Measurements from ENCODE around the gene GLYR1.
A peak's percentile ranks its signal among the peaks of the same experiment; 100 is the strongest.

Gene GLYR1

DNA sequence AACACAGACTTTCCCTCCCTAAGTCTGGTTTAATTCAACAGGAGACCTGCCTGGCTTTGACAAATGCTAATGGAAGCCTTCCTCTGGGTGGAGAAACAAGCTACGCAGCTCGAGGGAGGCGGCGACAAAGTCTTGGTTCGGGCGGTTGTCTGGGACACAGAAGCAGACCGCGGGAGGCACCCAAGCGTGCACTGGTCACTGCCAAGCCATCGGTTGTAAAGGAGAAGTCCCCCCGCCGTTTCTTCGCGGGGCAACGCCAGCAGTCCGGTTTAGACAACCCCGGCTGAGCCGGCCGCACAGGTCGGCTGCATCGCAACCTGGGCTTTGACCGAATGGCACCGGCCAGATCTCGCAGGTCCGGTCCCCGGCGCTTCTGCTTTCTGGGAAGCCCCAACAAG, 586 bp downstream of the GLYR1 start:
- peak; percentile 33 for DNase-seq

GRCh38 chr16:4840984-4841383, 6.1 kb downstream of the GLYR1 start:
- DNase-seq, result no peak

GRCh38 chr16:4839942-4840341, 7.1 kb downstream of the GLYR1 start:
- DNase-seq, result no peak

- DNase-seq, result no peak
Measured at GRCh38 chr16:4837733-4838501, 9.2 kb downstream of the GLYR1 start.

DNA sequence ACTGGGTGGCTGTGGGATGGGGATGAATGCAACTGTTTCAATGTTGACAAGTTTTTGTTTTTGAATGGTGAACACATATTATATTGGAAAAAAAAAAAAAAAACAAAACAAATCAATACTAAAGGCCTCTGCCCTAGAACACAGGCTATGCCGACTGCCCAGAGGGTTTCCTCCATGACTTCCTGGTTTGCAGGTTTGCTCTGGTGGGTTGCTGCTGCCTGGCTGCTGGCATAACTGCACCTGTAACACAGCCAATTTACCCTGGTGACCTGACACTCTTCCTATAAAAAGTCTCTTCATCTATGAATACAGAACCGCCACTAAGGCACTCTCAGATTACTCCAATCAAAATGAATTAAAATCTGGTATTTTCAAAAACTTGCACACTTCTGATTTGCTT, 10.4 kb downstream of the GLYR1 start:
- no peak for DNase-seq

DNA sequence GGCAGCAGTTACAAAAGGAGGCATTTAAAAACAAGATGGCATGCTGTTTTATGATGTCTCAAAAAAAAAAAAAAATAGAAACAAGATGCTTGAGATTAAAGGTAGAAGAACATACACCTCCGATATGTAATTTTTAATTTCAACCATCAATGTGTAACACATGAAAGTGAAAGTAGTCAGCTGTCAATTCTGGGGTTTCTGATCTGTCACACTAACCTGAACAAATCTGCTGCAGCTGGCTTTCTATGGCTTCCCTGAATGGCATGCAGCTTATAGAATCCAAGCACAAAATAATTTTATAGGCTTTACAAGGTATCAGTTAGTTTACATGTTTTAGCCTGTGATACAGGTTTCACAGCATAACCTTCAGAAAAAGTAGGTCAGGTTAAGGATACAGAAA, 13.5 kb downstream of the GLYR1 start:
- peak; percentile 10 for DNase-seq

DNA sequence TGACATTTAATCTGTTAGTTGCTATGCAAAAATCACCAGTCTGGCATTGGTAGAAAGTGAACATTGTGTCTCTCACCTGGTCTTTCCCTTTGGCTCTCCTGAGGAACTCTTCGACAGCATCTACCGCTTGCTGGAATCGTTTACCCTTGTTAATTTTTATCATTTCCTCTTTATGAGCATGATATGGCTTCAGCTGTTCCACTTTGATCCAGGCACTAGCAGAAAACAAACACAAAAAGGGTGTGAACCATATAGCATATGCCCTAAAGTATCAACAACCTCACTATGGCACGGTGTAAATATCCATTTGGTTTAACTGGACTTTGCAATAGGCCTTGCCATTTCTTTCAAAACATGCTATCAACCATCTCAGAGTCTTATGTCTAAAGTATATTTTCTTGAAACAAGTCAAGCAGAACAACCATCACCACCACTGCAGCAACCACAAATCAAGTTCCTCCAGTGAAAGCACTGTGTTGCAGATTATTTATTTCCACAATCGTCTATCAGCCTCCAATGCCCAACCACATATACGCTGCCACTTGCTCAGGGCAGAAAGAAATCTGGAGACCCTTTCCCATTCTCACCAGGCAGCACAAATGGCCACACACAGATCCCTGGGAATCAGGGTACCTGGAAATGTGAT, 14.3 kb downstream of the GLYR1 start:
- no peak for DNase-seq

DNA sequence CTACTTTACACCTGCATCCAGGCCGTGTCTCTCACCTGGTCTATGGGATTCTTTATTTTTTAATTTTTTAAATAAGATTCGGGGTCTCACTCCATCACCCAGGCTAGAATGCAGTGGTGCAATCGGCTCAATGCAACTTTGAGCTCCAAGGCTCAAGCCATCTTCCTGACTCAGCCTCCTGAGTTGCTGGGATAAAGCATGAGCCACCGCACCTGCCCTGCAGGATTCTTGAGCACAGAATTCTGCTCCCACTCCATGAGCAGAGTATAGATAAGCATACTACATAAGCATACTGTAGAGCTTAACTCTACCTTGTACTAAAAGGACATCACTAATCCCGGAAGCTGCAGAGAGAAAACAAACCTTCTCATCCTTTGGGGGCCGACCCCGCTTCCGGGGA, 15.5 kb downstream of the GLYR1 start:
- DNase-seq, result no peak

DNA sequence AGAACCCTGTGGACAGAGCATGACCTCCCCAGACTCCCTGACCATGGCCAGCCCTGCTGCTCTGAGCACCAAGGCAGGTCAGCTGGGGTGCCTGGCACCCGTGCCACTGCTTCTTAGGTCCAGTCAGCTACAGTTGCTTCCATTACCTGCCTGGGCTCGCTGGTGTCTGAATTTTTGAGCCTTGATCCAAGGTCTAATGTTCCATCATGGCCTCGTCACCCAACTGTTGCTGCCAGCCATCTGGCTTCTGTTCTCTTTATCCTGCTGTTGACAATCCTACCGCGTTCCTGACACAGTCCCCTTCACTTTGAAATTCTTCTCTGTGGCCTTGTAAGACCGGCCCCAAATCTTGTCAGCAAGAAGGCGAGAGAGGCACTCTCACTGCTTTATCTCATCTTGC, 16.7 kb downstream of the GLYR1 start:
- no peak for DNase-seq

DNA sequence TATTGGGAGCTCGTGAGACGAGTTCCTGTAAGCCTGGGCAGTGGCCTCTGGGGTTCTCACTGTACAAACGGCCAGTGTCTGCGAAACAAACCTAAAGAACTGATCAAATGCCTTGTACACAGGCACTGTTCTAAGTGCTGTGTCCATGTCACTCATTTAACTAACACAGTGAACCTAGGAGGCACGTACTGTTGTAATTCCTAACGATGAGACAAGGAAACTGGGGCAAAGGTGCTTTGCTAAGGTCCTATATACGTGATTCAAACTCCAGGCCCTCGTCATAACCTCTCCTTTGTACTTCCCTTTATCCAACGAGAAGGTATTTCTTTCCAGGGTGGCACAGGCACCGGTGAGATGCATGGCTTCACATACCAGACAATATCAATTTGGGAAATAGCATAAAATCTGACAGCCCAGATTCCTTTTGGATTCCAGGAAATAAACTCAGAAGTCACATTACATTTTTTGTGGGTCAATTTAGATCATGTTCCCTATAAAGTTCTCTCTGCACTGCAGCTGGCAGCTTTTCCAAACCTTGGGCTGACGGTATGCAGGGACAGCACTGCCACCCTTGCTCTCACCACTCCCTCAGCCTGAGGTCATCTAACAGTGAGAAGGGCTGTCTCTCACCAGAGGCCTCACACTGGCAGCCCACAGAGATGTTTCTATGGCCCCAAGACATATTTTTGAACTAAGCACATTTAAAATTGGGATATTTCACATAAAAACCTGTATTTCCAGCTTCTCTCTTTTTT, 18.3 kb downstream of the GLYR1 start:
- DNase-seq, result no peak

DNA sequence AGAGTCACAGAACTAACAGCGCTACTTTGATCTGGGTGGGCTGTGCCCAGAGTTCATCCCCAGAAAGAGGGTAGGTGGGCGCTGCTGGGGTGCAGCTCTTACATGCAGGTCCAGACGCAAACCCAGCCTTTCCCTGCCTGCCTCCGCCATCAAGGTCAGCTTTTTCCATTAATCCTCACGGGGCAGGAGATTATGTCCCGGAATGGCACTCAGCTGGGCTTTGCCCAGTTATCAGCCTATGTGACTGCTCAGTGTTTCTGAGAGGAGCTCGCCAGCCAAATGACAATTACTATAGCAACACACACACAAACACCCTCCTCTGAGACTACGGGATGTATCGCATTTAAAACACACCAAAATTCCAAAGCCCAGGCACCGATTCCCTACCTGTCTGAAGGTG, 20.1 kb downstream of the GLYR1 start:
- no peak for DNase-seq

GRCh38 chr16:4826526-4826925, 20.6 kb downstream of the GLYR1 start:
- DNase-seq, result no peak

DNA sequence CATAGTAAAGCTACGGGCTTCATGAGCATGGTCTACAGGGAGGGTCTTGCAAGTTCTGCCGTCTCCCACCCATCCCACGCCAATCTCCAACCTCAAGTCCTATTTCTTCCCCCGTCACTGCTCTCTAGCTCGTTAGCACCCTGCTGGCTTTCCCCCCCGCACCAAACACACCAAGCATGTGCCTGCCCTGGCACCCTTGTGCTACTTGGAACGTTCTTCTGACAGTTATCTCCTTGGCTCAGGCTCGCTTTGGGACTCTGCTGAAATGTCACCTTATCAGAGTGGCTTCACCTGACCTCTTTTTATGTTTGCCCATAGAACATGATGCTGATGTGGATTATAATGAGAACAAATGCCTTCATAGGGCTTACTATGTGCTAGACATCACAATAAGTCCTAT, 21.9 kb downstream of the GLYR1 start:
- DNase-seq, result no peak

DNA sequence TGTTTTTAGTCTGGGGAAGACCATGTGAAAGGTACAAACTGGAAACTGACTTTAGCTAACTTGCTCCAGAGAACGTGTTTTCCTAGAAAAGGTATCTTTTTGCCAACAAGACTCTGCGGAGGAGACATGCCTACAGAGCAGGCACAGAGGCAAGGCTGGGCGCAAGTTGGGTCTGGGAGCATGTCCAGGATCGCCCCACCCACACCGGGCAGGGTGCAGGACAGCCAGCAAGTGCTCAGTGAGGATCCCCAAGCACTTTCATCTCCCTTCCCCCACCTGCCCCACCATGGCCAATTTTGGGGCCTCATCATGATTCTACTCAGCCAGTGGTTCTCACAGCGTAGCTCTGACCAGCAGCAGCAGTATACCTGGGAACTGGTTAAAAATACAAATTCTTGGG, 26.4 kb downstream of the GLYR1 start:
- no peak for DNase-seq

DNA sequence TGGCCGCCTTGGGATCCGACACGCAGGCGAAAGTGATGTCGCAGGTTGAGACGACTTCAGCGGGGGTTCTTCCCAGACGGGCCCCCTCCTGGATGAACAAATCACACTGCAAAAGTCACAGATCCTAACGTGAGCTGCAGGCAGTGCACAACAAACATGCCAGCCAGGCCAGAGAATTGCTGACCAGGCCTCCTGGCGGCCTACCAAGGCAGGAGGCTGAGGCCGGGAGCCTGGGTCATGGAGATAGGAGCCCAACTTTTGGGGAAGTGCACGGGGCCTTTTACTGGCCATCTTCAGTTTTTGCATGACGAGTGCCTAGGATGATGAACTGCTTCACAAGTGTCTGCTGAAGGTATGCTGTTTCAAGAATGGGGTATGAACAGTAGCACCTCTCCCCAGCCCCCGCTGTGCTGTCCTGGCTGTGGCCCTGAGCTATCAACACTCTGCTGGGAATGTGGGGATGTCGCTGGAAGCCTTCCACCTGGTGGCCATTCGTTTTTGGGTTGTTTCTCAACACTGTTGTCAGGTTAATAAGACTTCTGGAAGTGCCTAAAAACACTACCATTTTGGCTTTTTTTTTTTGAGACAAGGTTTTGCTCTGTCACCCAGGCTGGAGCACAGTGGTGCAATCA, 32.4 kb downstream of the GLYR1 start:
- DNase-seq, result no peak

- DNase-seq, result no peak
Measured at GRCh38 chr16:4814046-4814445, 33.0 kb downstream of the GLYR1 start.

DNA sequence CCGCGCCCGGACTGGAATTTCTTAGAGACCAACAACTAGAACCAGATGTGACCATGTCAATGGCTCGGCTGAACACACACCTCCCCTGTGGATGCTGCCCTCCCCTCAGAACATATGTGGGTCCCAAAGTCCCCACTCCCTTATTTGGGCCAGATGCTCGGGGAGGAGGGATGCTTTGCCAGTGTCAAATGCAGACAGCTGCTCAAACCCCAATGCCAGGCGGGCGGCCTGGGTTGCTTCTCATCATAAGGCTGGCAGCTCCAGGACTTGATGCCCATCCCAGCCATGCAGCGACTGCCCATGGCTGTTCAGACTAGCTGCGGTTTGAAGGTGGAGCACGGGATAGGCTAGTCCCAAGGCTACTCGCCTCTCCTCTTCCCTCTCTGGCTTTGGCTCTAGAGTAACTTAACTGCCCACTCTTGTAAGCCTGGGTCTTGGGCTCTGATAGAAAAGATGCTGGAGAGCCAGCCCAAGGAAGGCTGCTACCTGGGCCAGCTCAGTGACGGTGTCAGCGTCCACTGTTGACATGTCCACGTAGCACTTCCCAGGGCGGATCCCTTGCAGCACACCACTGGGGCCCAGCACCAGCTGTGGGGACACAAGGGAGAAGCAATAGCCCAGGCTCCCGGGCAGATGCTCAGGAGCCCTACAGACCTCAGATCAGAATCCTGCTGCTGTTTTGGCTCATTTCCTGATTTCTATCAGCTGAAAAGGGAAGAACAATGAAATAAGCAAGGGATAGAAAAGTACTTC, 33.7 kb downstream of the GLYR1 start:
- DNase-seq, result no peak

- no peak for DNase-seq
Measured at GRCh38 chr16:4811773-4812172, 35.3 kb downstream of the GLYR1 start.

GRCh38 chr16:4811242-4811641, 35.8 kb downstream of the GLYR1 start:
- DNase-seq, result no peak

- DNase-seq, result no peak
Measured at GRCh38 chr16:4806280-4806679, 40.8 kb downstream of the GLYR1 start.

DNA sequence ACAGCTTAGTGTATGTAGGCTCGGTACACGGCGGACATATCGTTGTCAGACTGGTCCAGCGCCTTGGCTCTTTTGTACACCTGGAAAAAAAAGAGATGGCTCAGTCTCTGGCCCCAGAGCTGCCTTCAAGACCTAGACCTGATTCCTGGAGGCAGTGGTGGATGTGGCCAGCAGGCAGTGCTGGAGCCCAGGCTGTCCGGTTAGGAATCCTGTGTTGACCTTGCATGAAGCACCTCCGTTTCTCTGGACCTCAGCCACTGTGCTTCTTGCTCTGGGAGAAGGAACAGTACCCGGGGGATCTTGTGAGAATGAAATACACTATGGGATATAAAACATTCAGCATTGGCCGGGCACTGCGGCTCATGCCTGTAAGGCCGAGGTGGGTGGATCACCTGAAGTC, 41.9 kb downstream of the GLYR1 start:
- no peak for DNase-seq

- no peak for DNase-seq
Measured at GRCh38 chr16:4803898-4804762, 43.0 kb downstream of the GLYR1 start.

Measured in activated CD4-positive, alpha-beta T cell treated with anti-CD3 and anti-CD28 coated beads, Interleukin-2, amount 50 U/mL, for 16 hours (primary cell).